ENCODE measurements around the gene KRTAP10-7.

Gene KRTAP10-7

GRCh38 chr21:44552136-44552535 lies 48.3 kb upstream of the KRTAP10-7 start:
- no peaks in the 10 kb centered on the region for H3F3A ChIP-seq (ENCODE audit: low read depth)
- no peak for TF ChIP-seq EZH2phosphoT487 (IDR thresholded peaks at IDR 0.05; ENCODE audit: borderline replicate concordance)
- no peak for TF ChIP-seq CTCF (conservative IDR thresholded peaks at IDR 0.05; ENCODE audit: low read length)
- H3K4me3 ChIP-seq (ENCODE audit: low read length, poor library complexity, severe bottlenecking): no peak overlapping the region
- no peak overlapping the region for H3K4me2 ChIP-seq (ENCODE audit: low read depth, low read length, poor library complexity, severe bottlenecking)
- H3K27me3 ChIP-seq (ENCODE audit: insufficient read depth, low read length, poor library complexity, severe bottlenecking): no peaks in the 10 kb centered on the region
- H4K20me1 ChIP-seq (ENCODE audit: insufficient read depth, low read length, poor library complexity, severe bottlenecking): no peaks in the 10 kb centered on the region
- H3K4me1 ChIP-seq (ENCODE audit: insufficient read depth, low read length, poor library complexity, severe bottlenecking): no peaks in the 10 kb centered on the region
- no peaks in the 10 kb centered on the region for H3K36me3 ChIP-seq (ENCODE audit: insufficient read depth, low read length)
- no peaks in the 10 kb centered on the region for H3K79me2 ChIP-seq (ENCODE audit: insufficient read depth, low read length)
- H3K9ac ChIP-seq (ENCODE audit: low read depth, low read length, poor library complexity, severe bottlenecking): no peak overlapping the region
- no peaks in the 10 kb centered on the region; the same call in 1 of the 2 replicates for H3K9me3 ChIP-seq (ENCODE audit: insufficient read depth, low read depth, low read length)
- H2AFZ ChIP-seq (ENCODE audit: low read length): no peak overlapping the region
- no peaks in the 10 kb centered on the region for H3K9me2 ChIP-seq (replicated peaks; ENCODE audit: low read depth, low read length)

GRCh38 chr21:44552681-44553080 lies 47.7 kb upstream of the KRTAP10-7 start:
- H3K9me2 ChIP-seq (replicated peaks; ENCODE audit: low read depth, low read length): no peaks in the 10 kb centered on the region
- no peaks in the 10 kb centered on the region for H3K9me3 ChIP-seq (ENCODE audit: insufficient read depth, low read depth, low read length)
- no peaks in the 10 kb centered on the region for H4K20me1 ChIP-seq (ENCODE audit: insufficient read depth, low read length, poor library complexity, severe bottlenecking)
- no peak overlapping the region for H3K9ac ChIP-seq (ENCODE audit: low read depth, low read length, poor library complexity, severe bottlenecking)
- TF ChIP-seq CTCF (conservative IDR thresholded peaks at IDR 0.05; ENCODE audit: low read length) (no peak), EZH2phosphoT487 (IDR thresholded peaks at IDR 0.05; ENCODE audit: borderline replicate concordance) (no peak)
- no peak overlapping the region for H2AFZ ChIP-seq (ENCODE audit: low read length)
- no peaks in the 10 kb centered on the region for H3K79me2 ChIP-seq (ENCODE audit: insufficient read depth, low read length)
- H3K27me3 ChIP-seq (ENCODE audit: insufficient read depth, low read length, poor library complexity, severe bottlenecking): no peaks in the 10 kb centered on the region
- no peak overlapping the region for H3K4me2 ChIP-seq (ENCODE audit: low read depth, low read length, poor library complexity, severe bottlenecking)
- H3K4me3 ChIP-seq (ENCODE audit: low read length, poor library complexity, severe bottlenecking): no peak overlapping the region
- H3K4me1 ChIP-seq (ENCODE audit: insufficient read depth, low read length, poor library complexity, severe bottlenecking): no peaks in the 10 kb centered on the region
- H3K36me3 ChIP-seq (ENCODE audit: insufficient read depth, low read length): no peaks in the 10 kb centered on the region
- no peaks in the 10 kb centered on the region for H3F3A ChIP-seq (ENCODE audit: low read depth)

- Histone ChIP-seq H4K20me1 (ENCODE audit: insufficient read depth, low read length, poor library complexity, severe bottlenecking) (no peaks in the 10 kb centered on the region), H3K4me3 (ENCODE audit: low read length, poor library complexity, severe bottlenecking) (no peak overlapping the region), H3K9ac (ENCODE audit: low read depth, low read length, poor library complexity, severe bottlenecking) (no peak overlapping the region), H2AFZ (ENCODE audit: low read length) (no peak overlapping the region), H3K79me2 (ENCODE audit: insufficient read depth, low read length) (no peaks in the 10 kb centered on the region), H3F3A (ENCODE audit: low read depth) (no peaks in the 10 kb centered on the region), H3K9me3 (ENCODE audit: insufficient read depth, low read depth, low read length) (no peaks in the 10 kb centered on the region), H3K27me3 (ENCODE audit: insufficient read depth, low read length, poor library complexity, severe bottlenecking) (no peaks in the 10 kb centered on the region), H3K4me1 (ENCODE audit: insufficient read depth, low read length, poor library complexity, severe bottlenecking) (no peaks in the 10 kb centered on the region), H3K4me2 (ENCODE audit: low read depth, low read length, poor library complexity, severe bottlenecking) (no peak overlapping the region), H3K9me2 (replicated peaks; ENCODE audit: low read depth, low read length) (no peaks in the 10 kb centered on the region), H3K36me3 (ENCODE audit: insufficient read depth, low read length) (no peaks in the 10 kb centered on the region)
- TF ChIP-seq CTCF (conservative IDR thresholded peaks at IDR 0.05; ENCODE audit: low read length) (no peak), EZH2phosphoT487 (IDR thresholded peaks at IDR 0.05; ENCODE audit: borderline replicate concordance) (no peak)
These were observed 45.1 kb upstream of the KRTAP10-7 start for GRCh38 chr21:44555200-44555875.

Data from Loucy (cell line).